Lung (tissue), 12 donors: ENCODE measurements around the gene MAT2A. TPM values are rescaled to one million over a fixed set of nuclear protein-coding genes. Genes with fewer than 3 reads are reported as not detected.

Experiments used
- ATAC-seq: fragments of 200-7000 bp; cut with Tn5 transposase; one replicate; pipeline ENCODE4 v1.9.1; 2020; ENCODE audit warnings: moderate number of reproducible peaks; ENCODE audit not compliant: insufficient read depth, low FRiP score
- DNase-seq, 3 donors: peaks; one replicate each; pipeline ENCODE4 v3.0.0-alpha.2; 2013 to 2017
- H3K27ac ChIP-seq, 2 donors: one replicate each; pipeline ENCODE4 v1.5.1; 2013; ENCODE audit warnings: mild to moderate bottlenecking in 2 of 2, moderate library complexity in 2 of 2, control low read depth in 1 of 2, inconsistent platforms in 1 of 2, low read depth in 1 of 2, low read length in 1 of 2
- H3K27me3 ChIP-seq, 3 donors: one replicate each; pipeline ENCODE4 v1.5.1; 2013; ENCODE audit warnings: low read length in 2 of 3; ENCODE audit not compliant: control insufficient read depth in 3 of 3, insufficient read depth in 3 of 3
- H3K36me3 ChIP-seq, 4 donors: one replicate each; pipeline ENCODE4 v1.5.1; 2013; ENCODE audit warnings: low read length in 4 of 4, mild to moderate bottlenecking in 1 of 4, moderate library complexity in 1 of 4; ENCODE audit not compliant: control insufficient read depth in 4 of 4, insufficient read depth in 4 of 4
- H3K4me1 ChIP-seq, 5 donors: one replicate each; pipeline ENCODE4 v1.5.1; 2013; ENCODE audit warnings: low read length in 5 of 5, mild to moderate bottlenecking in 2 of 5, moderate library complexity in 1 of 5; ENCODE audit not compliant: control insufficient read depth in 5 of 5, insufficient read depth in 5 of 5
- H3K4me3 ChIP-seq: one replicate; pipeline ENCODE4 v1.5.1; 2013; ENCODE audit warnings: mild to moderate bottlenecking, control low read depth, moderate library complexity
- H3K9ac ChIP-seq, 2 donors: one replicate each; pipeline ENCODE4 v1.5.1; 2013; ENCODE audit warnings: low read length in 2 of 2, control low read depth in 1 of 2; ENCODE audit not compliant: insufficient read depth in 1 of 2
- H3K9me3 ChIP-seq, 4 donors: one replicate each; pipeline ENCODE4 v1.5.1; 2013; ENCODE audit warnings: low read length in 3 of 4, mild to moderate bottlenecking in 1 of 4, moderate library complexity in 1 of 4; ENCODE audit not compliant: control insufficient read depth in 4 of 4, insufficient read depth in 3 of 4
- WGBS, 2 donors: extraction: QIAGEN DNeasy Blood & Tissue Kit; methylation state at CpG; one replicate each; pipeline ENCODE4 v1.1.7; 2013; 5-methylcytosine and 5-hydroxymethylcytosine counted together
- polyA plus RNA-seq, 2 donors: library from polyadenylated mRNA; stranded (reverse); fragments of 200-250 nt; gene quantifications; one replicate each; pipeline ENCODE4 v1.2.1, GENCODE V29; 2013
- total RNA-seq, 2 donors: library from RNA; depleted of rRNA in 1 of 2; stranded (reverse); fragments of >200 nt in 1 of 2; gene quantifications; one replicate each; pipeline ENCODE4 v1.2.1, GENCODE V29; 2014 to 2021
- TF ChIP-seq, protein P1 (sequence below): IDR thresholded peaks from 2 replicates; pipeline ENCODE4 v1.5.1; 2012; ENCODE audit warnings: mild to moderate bottlenecking; ENCODE audit errors: control extremely low read depth, extremely low read depth
- donor health status: control.
- donor health status: control.
- donor health status: Bipolar disorder and iron deficiency.
- donor health status: healthy.
- donor health status: DM: yes; HTN: yes; CAD: no.

MAT2A gene
- total and polyA plus RNA-seq, 4 donors = 79.4 to 228 (median 159) TPM

DNA sequence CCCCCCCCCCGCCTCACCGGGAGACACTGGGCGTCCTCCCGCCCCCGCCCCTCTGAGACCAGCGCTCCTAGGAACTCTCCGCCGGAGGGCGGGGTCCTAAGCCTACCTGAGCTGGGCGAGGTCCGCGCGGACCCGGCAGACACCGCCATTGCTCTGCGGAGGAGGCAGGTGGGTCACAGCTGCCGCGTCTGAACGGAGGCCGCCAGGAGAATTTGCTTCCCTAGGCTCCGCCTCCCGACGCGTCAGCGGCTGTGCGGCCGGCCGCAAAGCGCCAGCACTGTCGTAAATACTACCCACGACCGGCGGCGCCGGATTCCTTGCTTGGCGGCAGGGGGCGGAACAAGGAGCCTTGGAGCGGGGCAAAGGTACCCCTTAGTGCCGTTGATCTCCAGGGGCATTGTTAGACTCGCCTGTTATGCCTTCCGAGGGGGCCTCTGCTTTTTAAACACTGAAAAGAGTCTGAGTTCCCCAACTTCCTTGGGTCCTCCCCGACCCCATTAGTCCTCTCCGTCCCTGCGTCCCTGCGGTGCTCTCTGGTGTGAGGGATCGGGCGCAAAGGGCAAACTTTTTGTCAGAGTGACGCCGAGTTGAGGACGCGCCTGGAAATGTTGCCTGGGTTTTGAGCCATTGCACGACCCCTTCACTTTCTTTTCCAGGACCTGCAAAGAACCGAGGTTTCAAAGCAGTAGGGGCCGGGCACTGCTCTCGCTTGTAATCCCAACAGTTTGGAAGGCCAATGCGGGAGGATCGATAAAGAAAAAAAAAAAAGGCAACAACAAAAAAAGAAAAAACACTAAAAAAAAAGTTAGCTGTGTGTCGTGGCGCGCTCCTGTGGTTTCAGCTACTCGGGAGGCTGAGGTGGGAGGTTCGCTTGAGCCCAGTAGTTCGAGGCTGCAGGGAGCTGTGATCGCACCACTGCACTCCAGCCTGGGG lies 22.6 kb downstream of the MAT2A start, which contains the start of gene GGCX:
GGCX (minus strand) TSS at position 214 of the 933 bp plus-strand sequence; CDS start at position 149, 65 bp downstream.
- TF ChIP-seq, protein P1, sequence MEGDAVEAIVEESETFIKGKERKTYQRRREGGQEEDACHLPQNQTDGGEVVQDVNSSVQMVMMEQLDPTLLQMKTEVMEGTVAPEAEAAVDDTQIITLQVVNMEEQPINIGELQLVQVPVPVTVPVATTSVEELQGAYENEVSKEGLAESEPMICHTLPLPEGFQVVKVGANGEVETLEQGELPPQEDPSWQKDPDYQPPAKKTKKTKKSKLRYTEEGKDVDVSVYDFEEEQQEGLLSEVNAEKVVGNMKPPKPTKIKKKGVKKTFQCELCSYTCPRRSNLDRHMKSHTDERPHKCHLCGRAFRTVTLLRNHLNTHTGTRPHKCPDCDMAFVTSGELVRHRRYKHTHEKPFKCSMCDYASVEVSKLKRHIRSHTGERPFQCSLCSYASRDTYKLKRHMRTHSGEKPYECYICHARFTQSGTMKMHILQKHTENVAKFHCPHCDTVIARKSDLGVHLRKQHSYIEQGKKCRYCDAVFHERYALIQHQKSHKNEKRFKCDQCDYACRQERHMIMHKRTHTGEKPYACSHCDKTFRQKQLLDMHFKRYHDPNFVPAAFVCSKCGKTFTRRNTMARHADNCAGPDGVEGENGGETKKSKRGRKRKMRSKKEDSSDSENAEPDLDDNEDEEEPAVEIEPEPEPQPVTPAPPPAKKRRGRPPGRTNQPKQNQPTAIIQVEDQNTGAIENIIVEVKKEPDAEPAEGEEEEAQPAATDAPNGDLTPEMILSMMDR = peak; percentile 25
- H3K27me3 ChIP-seq = no peaks in the 10 kb centered on the region
- DNase-seq (peak; percentile 97 to 98 (median 97)), ATAC-seq (peak; percentile 96)
- no peaks in the 10 kb centered on the region for H3K9me3 ChIP-seq
- peaks cover 0 to 18% (median 6%) of the 10 kb centered on the region in 5 donors for H3K4me1 ChIP-seq
- 4% methylated on average over 63 to 64 of the region's 64 CpGs for WGBS, 2 donors
- H3K27ac ChIP-seq = peak within 1 kb of the TSS; percentile 76 to 91
- H3K9ac ChIP-seq = peak within 1 kb of the TSS; percentile 73 to 93
- peak within 1 kb of the TSS; percentile 57 for H3K4me3 ChIP-seq
- H3K36me3 ChIP-seq = peaks cover 0 to 11% (median 5%) of the 10 kb centered on the region in 4 donors

DNA sequence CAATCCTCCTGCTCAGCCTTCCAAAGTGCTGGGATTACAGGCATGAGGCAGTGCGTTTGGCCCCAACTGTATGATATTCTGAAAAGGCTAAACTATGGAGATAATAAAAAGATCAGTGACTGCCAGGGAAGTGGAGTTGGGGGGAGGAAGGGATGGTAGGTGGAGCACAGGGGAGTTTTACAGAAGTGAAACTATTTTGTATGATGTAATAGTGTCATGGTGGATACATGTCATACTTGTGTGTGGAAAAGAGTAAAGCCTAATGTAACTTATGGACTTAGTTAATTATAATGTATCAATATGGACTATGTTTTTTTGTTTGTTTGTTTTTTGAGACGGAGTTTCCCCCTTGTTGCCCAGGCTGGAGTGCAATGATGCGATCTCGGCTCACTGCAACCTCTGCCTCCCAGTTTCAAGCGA lies 25.2 kb downstream of the MAT2A start:
- no peak overlapping the region for H3K4me3 ChIP-seq
- H3K9ac ChIP-seq = no peak overlapping the region
- TF ChIP-seq, protein P1 = no peak
- H3K4me1 ChIP-seq = peaks cover 0 to 18% (median 6%) of the 10 kb centered on the region in 5 donors
- no peaks in the 10 kb centered on the region for H3K36me3 ChIP-seq
- no peak for DNase-seq
- no peak for ATAC-seq
- 85 to 90% methylated on average over 5 of the region's 5 CpGs for WGBS, 2 donors
- no peaks in the 10 kb centered on the region for H3K27me3 ChIP-seq
- no peaks in the 10 kb centered on the region for H3K9me3 ChIP-seq
- H3K27ac ChIP-seq = no peak overlapping the region

GRCh38 chr2:85566265-85566664 lies 27.3 kb downstream of the MAT2A start:
- no peaks in the 10 kb centered on the region for H3K9me3 ChIP-seq
- no peak overlapping the region for H3K27ac ChIP-seq
- H3K36me3 ChIP-seq = no peaks in the 10 kb centered on the region
- H3K4me3 ChIP-seq = no peak overlapping the region
- TF ChIP-seq, protein P1 = no peak
- no peak for DNase-seq
- H3K4me1 ChIP-seq = peaks cover 0 to 4% (median 0%) of the 10 kb centered on the region in 5 donors
- 84 to 91% methylated on average over 4 of the region's 4 CpGs for WGBS, 2 donors
- no peak overlapping the region for H3K9ac ChIP-seq
- H3K27me3 ChIP-seq = no peaks in the 10 kb centered on the region
- no peak for ATAC-seq
